Measurements from ENCODE around the gene CMKLR1.

The CMKLR1 gene

GRCh38 chr12:108335349-108336119 lies 3.6 kb downstream of the CMKLR1 start:
- no peak for DNase-seq

- DNase-seq: peak; percentile 27
These were observed 5.0 kb downstream of the CMKLR1 start for GRCh38 chr12:108333898-108334699.

GRCh38 chr12:108332791-108333382 lies 6.2 kb downstream of the CMKLR1 start:
- DNase-seq: no peak

GRCh38 chr12:108328420-108328819 lies 10.7 kb downstream of the CMKLR1 start:
- no peak for DNase-seq

GRCh38 chr12:108327621-108328344 lies 11.3 kb downstream of the CMKLR1 start:
- no peak for DNase-seq

- no peak for DNase-seq
These were observed 12.8 kb downstream of the CMKLR1 start for GRCh38 chr12:108326254-108326750.

- DNase-seq: no peak
These were observed 13.6 kb downstream of the CMKLR1 start for GRCh38 chr12:108325549-108325948.

- DNase-seq: no peak
These were observed 14.1 kb downstream of the CMKLR1 start for GRCh38 chr12:108325018-108325358.

GRCh38 chr12:108324351-108325017 lies 14.6 kb downstream of the CMKLR1 start:
- no peak for DNase-seq

- no peak for DNase-seq
These were observed 15.5 kb downstream of the CMKLR1 start for GRCh38 chr12:108323581-108323980.

- no peak for DNase-seq
These were observed 16.1 kb downstream of the CMKLR1 start for GRCh38 chr12:108322998-108323397.

- DNase-seq: no peak
These were observed 17.4 kb downstream of the CMKLR1 start for GRCh38 chr12:108321688-108322087.

- no peak for DNase-seq
These were observed 18.4 kb downstream of the CMKLR1 start for GRCh38 chr12:108320507-108321293.

GRCh38 chr12:108319277-108320234 lies 19.6 kb downstream of the CMKLR1 start:
- no peak for DNase-seq

GRCh38 chr12:108318472-108319275 lies 20.4 kb downstream of the CMKLR1 start:
- DNase-seq: no peak

GRCh38 chr12:108317308-108318234 lies 21.5 kb downstream of the CMKLR1 start:
- DNase-seq: no peak

- no peak for DNase-seq
These were observed 22.7 kb downstream of the CMKLR1 start for GRCh38 chr12:108316176-108317086.

Measured in stimulated activated CD8-positive, alpha-beta memory T cell treated with anti-CD3 and anti-CD28 coated beads, Interleukin-4, amount 100 ng/mL, for 48 hours (primary cell).